ENCODE results near the gene MPC2. TPM values are rescaled to one million over a fixed set of nuclear protein-coding genes. Genes with fewer than 3 reads are reported as not detected.

Gene MPC2
- total RNA-seq, 1 experiment from 2014 or later: 42.8 TPM

DNA sequence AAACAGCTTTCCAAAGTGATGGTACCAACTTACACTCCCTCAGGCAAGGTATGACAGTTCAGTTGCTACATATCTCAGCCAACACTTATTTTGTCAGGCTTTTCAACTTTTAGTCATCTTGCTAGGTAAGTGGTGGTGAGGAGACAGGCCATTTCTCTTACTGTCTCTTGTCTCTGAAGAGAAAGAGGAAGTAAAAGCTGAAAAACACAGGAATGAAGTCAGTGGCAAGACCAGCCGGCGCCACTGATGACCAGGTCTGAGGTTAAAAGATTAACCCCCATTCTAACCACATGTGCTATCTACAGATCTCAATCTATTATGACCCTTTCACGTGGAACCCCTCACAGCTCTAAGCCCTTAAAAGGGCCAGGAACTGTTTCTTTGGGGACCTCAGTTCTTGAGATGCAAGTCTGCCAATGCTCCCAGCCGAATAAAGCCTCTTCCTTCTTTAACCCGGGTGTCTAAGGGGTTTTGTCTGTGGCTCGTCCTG, 27.1 kb downstream of the MPC2 start (continued):
- TF ChIP-seq, protein P1, sequence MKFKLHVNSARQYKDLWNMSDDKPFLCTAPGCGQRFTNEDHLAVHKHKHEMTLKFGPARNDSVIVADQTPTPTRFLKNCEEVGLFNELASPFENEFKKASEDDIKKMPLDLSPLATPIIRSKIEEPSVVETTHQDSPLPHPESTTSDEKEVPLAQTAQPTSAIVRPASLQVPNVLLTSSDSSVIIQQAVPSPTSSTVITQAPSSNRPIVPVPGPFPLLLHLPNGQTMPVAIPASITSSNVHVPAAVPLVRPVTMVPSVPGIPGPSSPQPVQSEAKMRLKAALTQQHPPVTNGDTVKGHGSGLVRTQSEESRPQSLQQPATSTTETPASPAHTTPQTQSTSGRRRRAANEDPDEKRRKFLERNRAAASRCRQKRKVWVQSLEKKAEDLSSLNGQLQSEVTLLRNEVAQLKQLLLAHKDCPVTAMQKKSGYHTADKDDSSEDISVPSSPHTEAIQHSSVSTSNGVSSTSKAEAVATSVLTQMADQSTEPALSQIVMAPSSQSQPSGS (CRISPR knock-in tag; IDR thresholded peaks at IDR 0.05; ENCODE audit: borderline replicate concordance, low read depth): no peak
- TF ChIP-seq TEAD1 (CRISPR knock-in tag; IDR thresholded peaks at IDR 0.05) (no peak), FOXP1 (CRISPR knock-in tag; IDR thresholded peaks at IDR 0.05; ENCODE audit: borderline replicate concordance) (no peak), HMGA2 (CRISPR knock-in tag; IDR thresholded peaks at IDR 0.05) (no peak)
- TF ChIP-seq, protein P2, sequence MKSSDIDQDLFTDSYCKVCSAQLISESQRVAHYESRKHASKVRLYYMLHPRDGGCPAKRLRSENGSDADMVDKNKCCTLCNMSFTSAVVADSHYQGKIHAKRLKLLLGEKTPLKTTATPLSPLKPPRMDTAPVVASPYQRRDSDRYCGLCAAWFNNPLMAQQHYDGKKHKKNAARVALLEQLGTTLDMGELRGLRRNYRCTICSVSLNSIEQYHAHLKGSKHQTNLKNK (CRISPR knock-in tag; IDR thresholded peaks at IDR 0.05): no peak

DNA sequence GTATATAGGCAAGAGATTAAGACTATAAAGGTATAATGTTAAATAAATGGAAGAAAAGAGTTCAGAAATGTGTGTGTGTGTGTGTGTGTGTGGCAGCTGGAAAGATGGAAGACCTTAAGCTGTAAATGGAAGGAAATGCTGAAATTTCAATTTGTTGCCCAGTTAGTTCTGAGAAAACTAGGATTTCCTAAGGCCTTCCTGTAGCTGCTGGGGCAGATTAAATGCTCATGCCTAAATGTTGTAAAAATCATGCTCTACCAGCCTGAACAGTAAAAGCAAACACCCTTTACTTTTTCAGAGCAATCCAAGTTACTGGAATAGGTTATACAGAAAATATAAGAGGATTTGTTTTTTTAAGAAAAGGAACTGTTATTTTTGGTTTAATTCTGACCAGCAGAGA, 31.2 kb downstream of the MPC2 start:
- Mint-ChIP-seq H3K4me3 (no peak overlapping the region), H3K27me3 (ENCODE audit: low read depth) (peaks cover 3% of the 10 kb centered on the region; the same call in 1 of the 2 replicates), H3K4me1 (peaks cover 22% of the 10 kb centered on the region), H3K27ac (peak overlapping the region; percentile 77), H3K36me3 (peaks cover 23% of the 10 kb centered on the region), H3K9me3 (peaks cover 26% of the 10 kb centered on the region)
- CTCF ChIA-PET: interaction anchor here (1.3 kb wide), 3 partner anchors 30 to 177 kb away, joined by 3 to 7 read pairs (median 4); partner anchors contain the start of gene DCAF6
- POLR2A ChIA-PET: no interaction called here
- no peak for ATAC-seq
- TF ChIP-seq, protein P3, sequence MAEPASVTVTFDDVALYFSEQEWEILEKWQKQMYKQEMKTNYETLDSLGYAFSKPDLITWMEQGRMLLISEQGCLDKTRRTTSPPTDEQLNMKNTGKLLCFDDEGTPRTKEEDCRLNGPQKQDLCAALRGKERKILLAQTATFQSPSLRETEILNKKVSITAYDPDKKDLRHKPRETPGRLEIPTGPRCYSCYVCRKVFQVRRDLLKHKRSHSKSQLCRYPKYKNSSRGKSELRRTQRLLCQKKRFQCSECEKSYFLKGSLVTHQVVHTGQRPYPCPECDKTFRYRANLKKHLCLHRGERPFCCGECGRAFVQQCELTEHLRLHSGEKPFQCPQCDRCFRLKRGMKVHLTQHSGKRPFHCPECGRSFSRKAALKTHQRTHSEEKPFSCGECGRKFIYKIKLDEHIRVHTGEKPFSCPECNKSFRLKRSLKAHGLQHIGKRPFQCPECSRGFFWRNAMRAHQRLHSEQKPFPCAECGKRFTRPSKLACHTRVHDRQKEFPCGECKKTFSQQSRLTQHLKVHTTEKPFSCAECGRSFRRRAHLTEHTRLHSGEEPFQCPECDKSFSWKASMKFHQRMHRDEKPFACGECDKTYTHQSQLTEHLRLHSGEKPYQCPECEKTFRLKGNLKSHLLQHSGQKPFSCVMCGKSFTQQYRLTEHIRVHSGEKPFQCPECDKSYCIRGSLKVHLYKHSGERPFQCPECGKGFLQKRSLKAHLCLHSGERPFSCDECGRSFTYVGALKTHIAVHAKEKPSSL (CRISPR knock-in tag; conservative IDR thresholded peaks at IDR 0.05): no peak
- TF ChIP-seq OVOL2 (CRISPR knock-in tag; IDR thresholded peaks at IDR 0.05; ENCODE audit: borderline replicate concordance) (no peak), GRHL2 (CRISPR knock-in tag; IDR thresholded peaks at IDR 0.05; ENCODE audit: insufficient replicate concordance, severe bottlenecking) (no peak), EMX1 (CRISPR knock-in tag; IDR thresholded peaks at IDR 0.05) (no peak), HMGA2 (CRISPR knock-in tag; IDR thresholded peaks at IDR 0.05) (no peak), NFE2L1 (CRISPR knock-in tag; IDR thresholded peaks at IDR 0.05) (no peak)
- DNase-seq (ENCODE audit: low spot score): no peak

DNA sequence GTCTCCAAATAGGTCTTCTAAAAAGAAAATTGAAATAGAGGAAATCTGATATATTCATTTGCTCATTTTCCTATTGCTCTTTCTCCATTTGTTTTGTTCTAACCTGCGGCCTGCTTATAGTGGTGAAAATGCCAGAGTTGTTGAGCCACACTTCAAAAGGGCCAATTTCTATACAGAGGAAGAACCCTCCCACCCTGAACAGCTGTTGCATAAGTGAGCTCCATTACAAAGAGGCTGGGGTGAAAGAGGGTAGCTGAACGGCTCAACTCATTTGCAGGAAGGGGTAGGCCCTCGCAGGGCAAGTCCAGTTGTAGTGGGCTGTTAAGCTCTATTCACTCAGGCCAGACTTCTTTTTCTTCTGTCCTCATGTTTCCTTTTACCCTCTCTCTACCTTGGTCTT, 31.7 kb downstream of the MPC2 start:
- ATAC-seq: peak; percentile 95
- TF ChIP-seq, protein P4, sequence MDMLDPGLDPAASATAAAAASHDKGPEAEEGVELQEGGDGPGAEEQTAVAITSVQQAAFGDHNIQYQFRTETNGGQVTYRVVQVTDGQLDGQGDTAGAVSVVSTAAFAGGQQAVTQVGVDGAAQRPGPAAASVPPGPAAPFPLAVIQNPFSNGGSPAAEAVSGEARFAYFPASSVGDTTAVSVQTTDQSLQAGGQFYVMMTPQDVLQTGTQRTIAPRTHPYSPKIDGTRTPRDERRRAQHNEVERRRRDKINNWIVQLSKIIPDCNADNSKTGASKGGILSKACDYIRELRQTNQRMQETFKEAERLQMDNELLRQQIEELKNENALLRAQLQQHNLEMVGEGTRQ (CRISPR knock-in tag; IDR thresholded peaks at IDR 0.05): no peak
- TF ChIP-seq ZNF671 (CRISPR knock-in tag; IDR thresholded peaks at IDR 0.05) (no peak), ZNF219 (CRISPR knock-in tag; IDR thresholded peaks at IDR 0.05; ENCODE audit: borderline replicate concordance) (no peak), SMAD3 (CRISPR knock-in tag; IDR thresholded peaks at IDR 0.05; ENCODE audit: borderline replicate concordance) (no peak), ETV6 (CRISPR knock-in tag; IDR thresholded peaks at IDR 0.05) (no peak), ZNF232 (CRISPR knock-in tag; IDR thresholded peaks at IDR 0.05) (no peak), OVOL2 (CRISPR knock-in tag; IDR thresholded peaks at IDR 0.05; ENCODE audit: borderline replicate concordance) (no peak), EMX1 (CRISPR knock-in tag; IDR thresholded peaks at IDR 0.05) (no peak), SMAD4 (CRISPR knock-in tag; IDR thresholded peaks at IDR 0.05) (no peak), JUN (CRISPR knock-in tag; IDR thresholded peaks at IDR 0.05) (no peak), MYBL2 (CRISPR knock-in tag; IDR thresholded peaks at IDR 0.05) (no peak), CBFB (CRISPR knock-in tag; IDR thresholded peaks at IDR 0.05; ENCODE audit: low read depth) (no peak), GTF2I (CRISPR knock-in tag; conservative IDR thresholded peaks at IDR 0.05) (no peak)
- TF ChIP-seq, protein P5, sequence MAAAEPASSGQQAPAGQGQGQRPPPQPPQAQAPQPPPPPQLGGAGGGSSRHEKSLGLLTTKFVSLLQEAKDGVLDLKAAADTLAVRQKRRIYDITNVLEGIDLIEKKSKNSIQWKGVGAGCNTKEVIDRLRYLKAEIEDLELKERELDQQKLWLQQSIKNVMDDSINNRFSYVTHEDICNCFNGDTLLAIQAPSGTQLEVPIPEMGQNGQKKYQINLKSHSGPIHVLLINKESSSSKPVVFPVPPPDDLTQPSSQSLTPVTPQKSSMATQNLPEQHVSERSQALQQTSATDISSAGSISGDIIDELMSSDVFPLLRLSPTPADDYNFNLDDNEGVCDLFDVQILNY (CRISPR knock-in tag; IDR thresholded peaks at IDR 0.05): no peak
- TF ChIP-seq, protein P6, sequence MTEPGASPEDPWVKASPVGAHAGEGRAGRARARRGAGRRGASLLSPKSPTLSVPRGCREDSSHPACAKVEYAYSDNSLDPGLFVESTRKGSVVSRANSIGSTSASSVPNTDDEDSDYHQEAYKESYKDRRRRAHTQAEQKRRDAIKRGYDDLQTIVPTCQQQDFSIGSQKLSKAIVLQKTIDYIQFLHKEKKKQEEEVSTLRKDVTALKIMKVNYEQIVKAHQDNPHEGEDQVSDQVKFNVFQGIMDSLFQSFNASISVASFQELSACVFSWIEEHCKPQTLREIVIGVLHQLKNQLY (CRISPR knock-in tag; IDR thresholded peaks at IDR 0.05): no peak
- TF ChIP-seq, protein P7, sequence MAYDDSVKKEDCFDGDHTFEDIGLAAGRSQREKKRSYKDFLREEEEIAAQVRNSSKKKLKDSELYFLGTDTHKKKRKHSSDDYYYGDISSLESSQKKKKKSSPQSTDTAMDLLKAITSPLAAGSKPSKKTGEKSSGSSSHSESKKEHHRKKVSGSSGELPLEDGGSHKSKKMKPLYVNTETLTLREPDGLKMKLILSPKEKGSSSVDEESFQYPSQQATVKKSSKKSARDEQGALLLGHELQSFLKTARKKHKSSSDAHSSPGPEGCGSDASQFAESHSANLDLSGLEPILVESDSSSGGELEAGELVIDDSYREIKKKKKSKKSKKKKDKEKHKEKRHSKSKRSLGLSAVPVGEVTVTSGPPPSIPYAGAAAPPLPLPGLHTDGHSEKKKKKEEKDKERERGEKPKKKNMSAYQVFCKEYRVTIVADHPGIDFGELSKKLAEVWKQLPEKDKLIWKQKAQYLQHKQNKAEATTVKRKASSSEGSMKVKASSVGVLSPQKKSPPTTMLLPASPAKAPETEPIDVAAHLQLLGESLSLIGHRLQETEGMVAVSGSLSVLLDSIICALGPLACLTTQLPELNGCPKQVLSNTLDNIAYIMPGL (CRISPR knock-in tag; IDR thresholded peaks at IDR 0.05): no peak
- no peak overlapping the region for H3K4me3 Mint-ChIP-seq
- peaks cover 18% of the 10 kb centered on the region for H3K36me3 Mint-ChIP-seq
- peaks cover 22% of the 10 kb centered on the region for H3K4me1 Mint-ChIP-seq
- CTCF ChIA-PET: interaction anchor here (1.3 to 1.4 kb wide), 5 partner anchors 13 to 177 kb away, joined by 3 to 7 read pairs (median 3); partner anchors contain the start of gene DCAF6
- peak overlapping the region; percentile 77 for H3K27ac Mint-ChIP-seq
- POLR2A ChIA-PET: no interaction called here
- H3K27me3 Mint-ChIP-seq (ENCODE audit: low read depth): peaks cover 3% of the 10 kb centered on the region; the same call in 1 of the 2 replicates
- DNase-seq (ENCODE audit: low spot score): peak; percentile 22
- H3K9me3 Mint-ChIP-seq: peaks cover 21% of the 10 kb centered on the region

Data from WTC11 (cell line).